Measurements from ENCODE around the gene SARS1.
A peak's percentile ranks its signal among the peaks of the same experiment; 100 is the strongest.
"Not testable (repeated sequence)": the region's sequence is repeated elsewhere in the genome, so short reads cannot be mapped to it uniquely, and the experiment has no call there.

The SARS1 gene

DNA sequence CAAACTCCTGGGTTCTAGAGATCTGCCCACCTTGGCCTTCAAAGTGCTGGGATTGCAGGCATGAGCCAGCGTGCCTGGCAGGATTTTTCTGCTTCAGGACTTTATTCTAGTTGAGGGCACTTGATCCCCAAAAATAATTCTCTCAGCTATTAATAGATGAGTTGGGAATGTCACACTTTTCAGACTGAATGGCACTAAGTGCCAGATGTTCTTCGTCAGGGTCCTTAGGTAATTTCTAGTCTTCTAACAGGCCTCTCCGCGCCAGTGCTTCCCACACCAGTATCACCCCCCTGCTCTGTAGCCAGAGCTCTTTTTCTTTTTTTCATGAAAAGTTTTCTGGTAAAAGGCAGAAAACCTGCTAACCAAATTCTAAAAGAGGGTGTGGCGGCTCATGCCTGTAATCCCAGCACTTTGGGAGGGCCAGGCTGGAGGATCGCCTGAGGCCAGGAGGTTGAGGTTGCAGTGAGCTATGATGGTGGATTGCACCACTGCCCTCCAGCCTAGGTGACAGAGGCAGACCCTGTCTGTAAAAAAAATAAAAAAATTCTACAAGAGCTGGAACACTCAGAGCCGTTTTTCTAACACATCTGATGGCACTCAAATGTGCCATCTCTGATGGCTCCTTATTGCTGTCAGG lies 6.1 kb upstream of the SARS1 start:
- Mint-ChIP-seq H3K27ac (no peak overlapping the region), H3K4me1 (no peaks in the 10 kb centered on the region), H3K4me3 (no peak overlapping the region), H3K9me3 (no peaks in the 10 kb centered on the region), H3K36me3 (no peaks in the 10 kb centered on the region)
- DNase-seq (ENCODE audit: low spot score in 2 of 2) (no peak), ATAC-seq (no peak)

DNA sequence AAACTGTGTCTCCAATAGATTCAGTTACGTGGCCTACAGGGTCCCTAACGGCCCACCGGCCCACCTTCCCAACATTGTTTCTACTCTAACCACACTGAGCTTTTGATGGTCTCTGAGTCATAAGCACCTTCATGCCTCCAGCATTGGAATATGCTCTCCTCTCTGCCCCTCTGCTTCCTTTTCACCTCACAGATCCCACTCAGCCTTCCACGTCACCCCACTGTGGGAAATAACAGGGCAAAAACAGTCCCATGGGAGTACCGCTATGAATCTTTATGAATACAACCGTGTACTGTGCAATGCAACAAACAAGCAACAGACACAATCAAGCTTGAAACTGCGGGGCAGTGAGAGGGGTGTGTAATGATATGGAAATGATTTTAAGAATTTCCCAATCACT lies 5.3 kb upstream of the SARS1 start:
- ATAC-seq = no peak
- no peak overlapping the region for H3K4me3 Mint-ChIP-seq
- H3K27ac Mint-ChIP-seq = no peak overlapping the region
- no peaks in the 10 kb centered on the region for H3K9me3 Mint-ChIP-seq
- H3K4me1 Mint-ChIP-seq = no peaks in the 10 kb centered on the region
- peaks cover 3% of the 10 kb centered on the region for H3K36me3 Mint-ChIP-seq
- no peak for DNase-seq (ENCODE audit: low spot score in 2 of 2)

DNA sequence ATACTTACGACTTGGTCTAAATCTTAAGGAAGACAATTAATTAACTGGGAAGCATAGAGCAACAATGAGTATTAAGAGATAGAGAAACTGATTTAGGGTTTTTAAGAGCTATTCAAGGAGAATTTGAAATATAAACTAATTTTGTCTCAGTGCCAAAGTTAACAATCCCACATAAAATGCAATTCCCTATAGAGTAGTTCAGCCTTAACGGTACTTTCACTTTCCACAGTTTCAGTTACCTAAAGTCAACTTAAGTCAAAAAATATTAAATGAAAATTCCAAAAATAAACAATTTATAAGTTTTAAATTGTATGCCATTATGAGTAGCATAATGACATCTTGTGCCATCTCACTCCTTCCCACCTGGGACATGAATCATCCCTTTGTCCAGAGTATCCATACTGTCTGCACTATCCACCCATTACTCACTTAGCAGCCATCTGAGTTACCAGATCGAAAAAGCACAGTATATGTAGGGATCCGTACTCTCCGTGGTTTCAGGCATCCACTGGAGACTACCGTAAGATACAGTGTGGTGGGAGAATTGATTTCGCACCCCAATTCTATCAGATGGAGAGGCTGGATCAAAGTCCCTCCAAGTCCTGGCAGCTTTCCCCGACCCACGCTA lies 4.8 kb upstream of the SARS1 start:
- Mint-ChIP-seq H3K36me3 (peaks cover 8% of the 10 kb centered on the region), H3K27ac (no peak overlapping the region), H3K9me3 (no peaks in the 10 kb centered on the region), H3K4me1 (no peaks in the 10 kb centered on the region), H3K4me3 (no peak overlapping the region)
- ATAC-seq = no peak
- DNase-seq (ENCODE audit: low spot score in 2 of 2) = no peak

DNA sequence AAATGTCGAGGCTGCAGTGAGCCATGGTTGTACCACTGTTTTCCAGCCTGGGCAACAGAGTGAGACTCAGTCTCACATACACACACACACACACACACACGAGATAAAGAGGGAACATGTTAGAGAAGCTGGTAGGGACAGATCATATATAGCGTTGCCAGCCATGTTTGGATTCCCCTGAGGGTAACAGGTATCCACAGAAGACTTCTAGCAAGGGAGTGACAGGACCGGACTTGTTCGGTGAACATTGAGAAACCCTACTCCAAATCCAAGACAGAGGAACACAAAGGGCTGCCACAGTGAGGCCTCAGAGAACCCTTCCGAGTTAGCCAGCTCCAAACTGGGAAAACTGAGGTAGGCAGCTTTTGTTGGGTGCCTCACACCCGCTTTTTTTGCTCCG lies 3.7 kb upstream of the SARS1 start:
- Mint-ChIP-seq H3K4me1 (no peaks in the 10 kb centered on the region), H3K4me3 (no peak overlapping the region), H3K9me3 (no peaks in the 10 kb centered on the region), H3K27ac (no peak overlapping the region), H3K36me3 (peaks cover 20% of the 10 kb centered on the region)
- no peak for ATAC-seq
- DNase-seq (ENCODE audit: low spot score in 2 of 2) = no peak

DNA sequence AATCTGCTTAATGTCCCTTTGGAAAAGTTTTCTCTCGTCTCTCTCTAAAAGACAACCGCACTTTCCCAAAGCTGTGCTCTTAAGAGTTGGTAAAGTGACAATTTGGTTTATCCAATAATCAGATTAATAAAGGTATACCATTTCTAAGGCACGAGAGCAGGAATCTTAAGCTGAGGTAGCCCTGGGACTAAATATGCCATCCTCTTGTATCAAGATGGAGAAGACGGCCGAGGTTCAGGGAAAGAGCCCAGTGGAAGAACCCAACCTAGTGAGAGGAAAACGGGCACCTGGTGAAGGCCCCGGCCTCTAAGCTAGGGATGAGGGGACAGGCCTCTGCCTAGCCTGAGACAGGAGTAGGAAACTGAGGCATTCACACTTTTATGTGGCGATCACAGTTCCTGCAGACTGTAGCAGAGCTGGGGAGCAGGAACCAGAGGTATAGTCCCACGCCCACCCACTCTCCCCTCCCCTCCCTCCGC lies 334 bp upstream of the SARS1 start:
- DNase-seq (ENCODE audit: low spot score in 2 of 2) = no peak
- Mint-ChIP-seq H3K9me3 (no peaks in the 10 kb centered on the region), H3K4me1 (peaks cover 17% of the 10 kb centered on the region), H3K4me3 (peak overlapping the region; percentile 99), H3K36me3 (peaks cover 53% of the 10 kb centered on the region), H3K27ac (peak overlapping the region; percentile 98)
- no peak for ATAC-seq

DNA sequence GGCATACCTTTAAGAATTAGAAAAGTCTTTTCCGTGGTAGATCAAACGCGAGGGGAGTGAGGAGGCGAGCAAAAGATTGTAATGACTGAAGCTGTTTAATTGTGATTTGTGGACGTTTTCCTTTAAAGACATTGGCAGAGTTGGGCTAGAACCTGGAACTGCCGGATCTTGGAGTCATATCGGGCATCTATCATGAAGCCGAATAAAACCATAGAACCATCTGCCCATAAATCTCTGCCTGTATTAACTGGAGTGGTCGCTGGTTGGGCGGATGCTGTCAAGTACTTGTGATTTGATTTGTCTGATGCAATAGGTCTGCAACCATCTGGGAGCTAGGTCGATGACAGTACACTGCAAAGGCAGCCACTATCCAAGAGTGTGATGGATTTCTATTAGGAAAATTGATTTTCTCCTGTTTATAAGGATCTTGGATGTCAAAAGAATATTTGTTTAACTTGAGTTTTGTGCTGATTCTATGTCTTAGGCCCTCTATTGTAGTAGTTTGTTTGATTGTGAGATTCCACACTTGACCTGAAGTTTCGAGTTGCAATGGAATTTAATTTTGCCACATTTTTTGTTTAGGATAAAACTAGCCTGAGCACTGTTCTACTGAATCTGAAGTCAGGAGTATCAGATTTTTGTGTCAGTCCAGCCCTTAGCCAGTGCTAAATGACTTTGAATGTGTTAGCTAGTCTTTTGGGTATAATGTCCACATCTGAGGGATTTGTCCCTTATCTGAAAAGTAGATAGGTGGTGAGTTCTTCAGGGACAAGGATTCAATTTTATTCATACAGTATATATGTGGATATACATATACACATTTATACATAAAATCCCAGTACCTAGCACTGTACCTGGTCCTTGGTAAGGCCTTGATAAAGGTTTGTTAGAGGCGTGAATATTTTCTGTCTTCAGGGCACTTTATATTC lies 1.2 kb downstream of the SARS1 start:
- DNase-seq (ENCODE audit: low spot score in 2 of 2) (peak in 1 of 2 donors; percentile 73), ATAC-seq (peak; percentile 72)
- Mint-ChIP-seq H3K36me3 (peaks cover 60% of the 10 kb centered on the region), H3K4me3 (peak overlapping the region; percentile 99), H3K9me3 (no peaks in the 10 kb centered on the region), H3K27ac (peak overlapping the region; percentile 98), H3K4me1 (peaks cover 22% of the 10 kb centered on the region)

DNA sequence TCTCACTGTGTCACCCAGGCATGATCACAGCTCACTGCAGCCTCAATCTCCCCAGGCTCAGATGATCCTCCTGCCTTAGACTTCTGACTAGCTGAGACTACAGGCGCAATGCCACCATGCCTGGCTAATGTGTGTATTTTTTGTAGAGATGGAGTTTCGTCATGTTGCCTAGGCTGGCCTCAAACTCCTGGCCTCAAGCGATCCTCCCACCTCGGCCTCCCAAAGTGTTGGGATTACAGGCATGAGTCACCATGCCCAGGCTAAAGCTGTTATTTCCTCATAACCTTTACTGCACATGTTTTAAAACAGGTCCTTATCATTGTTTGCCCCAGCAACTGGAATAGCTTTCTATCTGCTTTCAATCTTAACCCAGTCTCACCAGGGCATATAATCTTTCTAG lies 2.9 kb downstream of the SARS1 start:
- H3K4me1 Mint-ChIP-seq = peaks cover 22% of the 10 kb centered on the region
- H3K4me3 Mint-ChIP-seq = peak overlapping the region; percentile 99
- no peak for ATAC-seq
- H3K9me3 Mint-ChIP-seq = no peaks in the 10 kb centered on the region
- H3K27ac Mint-ChIP-seq = peak overlapping the region; percentile 98
- DNase-seq (ENCODE audit: low spot score in 2 of 2) = no peak
- H3K36me3 Mint-ChIP-seq = peaks cover 77% of the 10 kb centered on the region

DNA sequence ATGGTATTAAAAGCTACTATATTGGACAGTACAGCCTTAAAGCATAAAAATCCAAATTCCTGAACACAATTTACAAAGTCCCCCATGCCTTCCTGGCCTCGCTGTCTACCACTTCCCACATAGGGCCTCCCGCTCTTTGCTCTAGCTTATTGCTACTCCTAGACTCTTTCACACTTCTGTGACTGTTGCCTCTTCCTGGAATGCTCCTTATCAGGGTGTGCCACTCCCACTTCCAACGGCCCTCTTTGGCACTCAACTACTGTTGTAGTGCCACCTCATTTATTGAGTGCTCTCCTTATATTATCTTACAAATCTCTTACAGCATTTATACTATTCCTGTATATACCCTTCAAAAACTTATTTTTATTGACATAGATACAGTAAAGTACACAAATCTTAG lies 4.8 kb downstream of the SARS1 start:
- ATAC-seq (no peak), DNase-seq (ENCODE audit: low spot score in 2 of 2) (no peak)
- H3K27ac Mint-ChIP-seq = no peak overlapping the region
- no peaks in the 10 kb centered on the region for H3K9me3 Mint-ChIP-seq
- peaks cover 28% of the 10 kb centered on the region for H3K4me1 Mint-ChIP-seq
- no peak overlapping the region for H3K4me3 Mint-ChIP-seq
- peaks cover 90% of the 10 kb centered on the region for H3K36me3 Mint-ChIP-seq

DNA sequence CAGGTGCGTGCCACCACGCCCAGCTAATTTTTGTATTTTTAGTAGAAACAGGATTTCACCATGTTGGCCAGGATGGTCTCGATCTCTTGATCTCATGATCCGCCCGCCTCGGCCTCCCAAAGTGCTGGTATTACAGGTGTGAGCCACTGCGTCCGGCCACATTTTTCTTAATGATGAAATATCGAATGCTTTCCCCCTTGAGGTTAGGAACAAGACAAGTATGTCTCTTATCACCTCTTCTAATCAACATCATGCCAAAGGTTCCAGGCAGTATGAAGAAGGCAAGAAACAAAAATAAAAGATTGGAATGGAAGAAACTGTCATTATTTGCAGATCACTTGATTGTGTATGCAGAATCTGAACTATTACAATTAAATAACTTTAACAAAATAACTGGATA lies 7.5 kb downstream of the SARS1 start:
- DNase-seq (ENCODE audit: low spot score in 2 of 2); H3K9me3 Mint-ChIP-seq; H3K27ac Mint-ChIP-seq; H3K4me3 Mint-ChIP-seq; ATAC-seq: not testable (repeated sequence)
- peaks cover 90% of the 10 kb centered on the region for H3K36me3 Mint-ChIP-seq
- peaks cover 28% of the 10 kb centered on the region for H3K4me1 Mint-ChIP-seq

DNA sequence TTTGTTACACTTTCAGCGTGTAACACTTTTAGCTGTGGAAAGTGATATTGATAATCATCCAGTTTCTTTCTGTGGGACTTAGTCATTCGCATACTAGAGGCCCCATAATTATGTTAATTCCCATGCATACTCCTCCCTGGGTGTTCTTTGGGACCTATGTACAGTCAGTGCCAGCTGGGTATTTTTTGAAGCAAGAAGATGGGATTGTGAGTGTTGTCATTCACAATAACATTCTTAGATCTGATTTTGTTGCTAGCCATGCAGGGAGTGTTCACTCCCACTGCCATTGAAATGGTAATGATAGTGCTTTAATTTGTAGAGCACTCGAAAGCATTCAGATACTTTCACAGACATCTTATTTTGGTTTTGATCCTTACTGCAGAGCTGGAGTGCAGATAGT lies 11.6 kb downstream of the SARS1 start:
- DNase-seq (ENCODE audit: low spot score in 2 of 2) = no peak
- H3K4me1 Mint-ChIP-seq = peaks cover 12% of the 10 kb centered on the region
- no peaks in the 10 kb centered on the region for H3K9me3 Mint-ChIP-seq
- ATAC-seq = peak; percentile 53
- no peak overlapping the region for H3K27ac Mint-ChIP-seq
- peaks cover 98% of the 10 kb centered on the region for H3K36me3 Mint-ChIP-seq
- H3K4me3 Mint-ChIP-seq = no peak overlapping the region

DNA sequence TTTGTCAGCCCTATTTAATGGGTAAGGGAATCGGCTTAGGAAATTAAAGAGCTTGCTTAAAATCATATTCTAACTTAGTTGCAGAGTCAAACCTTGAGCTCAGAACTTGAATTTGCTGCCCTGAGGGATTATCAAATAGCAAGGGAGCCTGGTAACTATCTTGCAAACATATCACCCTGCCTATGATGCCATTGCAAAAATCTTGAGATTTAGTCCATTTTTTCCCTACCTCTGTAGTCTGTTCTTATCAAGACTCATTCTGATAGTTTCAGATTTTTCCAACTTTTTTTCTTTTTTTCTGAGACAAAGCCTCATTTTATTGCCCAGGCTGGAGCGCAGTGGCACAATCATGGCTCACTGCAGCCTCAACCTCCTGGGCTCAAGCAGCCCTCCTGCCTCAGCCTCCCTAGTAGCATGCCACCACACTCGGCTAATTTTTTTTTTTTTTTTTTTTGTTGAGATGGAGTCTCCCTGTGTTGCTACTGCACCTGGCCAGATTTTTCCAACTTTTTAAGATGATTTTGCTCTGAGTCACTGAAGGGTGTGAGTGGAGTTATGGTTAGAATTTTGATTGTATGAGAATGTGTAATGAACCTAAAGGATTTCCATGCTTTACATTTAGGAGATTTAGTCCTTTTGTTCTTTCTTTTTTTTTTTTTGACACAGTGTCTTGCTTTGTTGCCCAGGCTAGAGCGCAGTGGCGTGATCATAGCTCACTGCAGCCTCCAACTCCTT lies 12.2 kb downstream of the SARS1 start:
- H3K4me3 Mint-ChIP-seq = no peak overlapping the region
- peaks cover 12% of the 10 kb centered on the region for H3K4me1 Mint-ChIP-seq
- no peak overlapping the region for H3K27ac Mint-ChIP-seq
- H3K36me3 Mint-ChIP-seq = peaks cover 98% of the 10 kb centered on the region
- no peaks in the 10 kb centered on the region for H3K9me3 Mint-ChIP-seq
- DNase-seq (ENCODE audit: low spot score in 2 of 2) = no peak
- no peak for ATAC-seq

DNA sequence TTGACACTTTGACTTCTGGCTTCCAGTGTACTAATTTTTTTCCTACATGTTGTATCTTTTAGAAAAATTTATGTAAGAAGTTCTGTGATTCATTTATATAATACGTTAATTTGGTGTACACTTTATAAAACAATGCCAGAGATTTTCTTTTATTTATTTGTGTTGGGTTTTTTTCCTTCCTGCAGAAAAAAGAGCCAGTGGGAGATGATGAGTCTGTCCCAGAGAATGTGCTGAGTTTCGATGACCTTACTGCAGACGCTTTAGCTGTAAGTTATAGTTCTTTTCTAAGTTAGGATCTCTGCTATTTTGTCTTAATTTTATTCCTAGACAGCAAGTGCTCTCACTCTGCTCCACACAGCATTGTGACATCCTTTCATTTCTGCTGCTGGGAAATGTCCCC lies 14.4 kb downstream of the SARS1 start:
- Mint-ChIP-seq H3K4me3 (no peak overlapping the region), H3K27ac (no peak overlapping the region), H3K9me3 (no peaks in the 10 kb centered on the region), H3K4me1 (peaks cover 7% of the 10 kb centered on the region), H3K36me3 (peaks cover 99% of the 10 kb centered on the region)
- ATAC-seq (no peak), DNase-seq (ENCODE audit: low spot score in 2 of 2) (no peak)

DNA sequence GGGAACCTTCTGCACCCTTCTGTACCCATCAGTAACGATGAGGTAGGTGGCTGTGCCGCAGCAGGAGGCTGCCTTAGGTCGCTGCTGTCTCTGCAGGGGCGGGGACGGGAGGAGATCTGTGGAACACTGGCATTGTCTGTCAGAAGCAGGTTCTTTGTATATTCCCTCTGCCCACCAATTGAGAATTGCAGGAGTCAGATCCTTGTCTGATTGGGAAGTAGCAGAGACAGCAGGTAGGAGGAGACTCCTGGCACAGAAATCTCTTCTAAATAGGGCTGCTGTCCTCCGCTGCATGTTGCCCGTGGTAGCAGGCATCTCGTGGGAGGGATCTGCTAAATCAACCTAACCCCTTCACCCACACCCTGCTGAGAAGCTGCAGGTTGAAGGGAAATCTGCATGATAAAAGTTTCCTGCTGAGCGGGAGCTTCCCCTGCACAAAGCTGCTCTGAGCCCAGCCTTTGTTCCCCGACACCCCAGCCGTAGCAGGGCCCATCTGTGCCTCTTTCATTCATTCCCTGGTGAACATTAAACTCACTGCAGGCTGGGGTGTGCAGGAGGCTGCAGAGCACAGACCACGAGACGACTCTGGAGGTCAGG lies 15.9 kb downstream of the SARS1 start:
- DNase-seq (ENCODE audit: low spot score in 2 of 2) = no peak
- H3K36me3 Mint-ChIP-seq = peaks cover 99% of the 10 kb centered on the region
- H3K27ac Mint-ChIP-seq = no peak overlapping the region
- no peaks in the 10 kb centered on the region for H3K4me1 Mint-ChIP-seq
- no peak for ATAC-seq
- H3K4me3 Mint-ChIP-seq = no peak overlapping the region
- no peaks in the 10 kb centered on the region for H3K9me3 Mint-ChIP-seq

DNA sequence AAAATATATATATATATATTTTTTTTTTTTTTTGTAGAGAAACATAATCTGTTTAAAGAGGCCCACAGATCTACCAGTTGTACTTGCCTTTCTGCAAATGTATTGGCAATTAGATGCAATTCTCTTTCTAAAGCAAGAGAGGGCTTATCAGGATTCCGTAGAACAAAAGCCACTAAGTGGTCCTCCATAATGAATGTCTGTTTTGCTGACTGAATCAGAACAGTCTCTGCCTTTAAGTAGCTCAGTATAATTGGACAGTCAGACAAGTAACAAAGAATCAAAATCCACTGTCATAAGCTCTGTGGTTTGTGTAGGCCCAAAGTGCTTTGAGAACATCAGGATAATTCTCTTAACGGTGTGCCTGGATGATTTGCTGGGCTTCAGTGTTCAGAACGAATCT lies 17.3 kb downstream of the SARS1 start:
- Mint-ChIP-seq H3K4me1 (no peaks in the 10 kb centered on the region), H3K9me3 (no peaks in the 10 kb centered on the region), H3K27ac (no peak overlapping the region), H3K4me3 (no peak overlapping the region), H3K36me3 (peaks cover 100% of the 10 kb centered on the region)
- DNase-seq (ENCODE audit: low spot score in 2 of 2) (no peak), ATAC-seq (no peak)

DNA sequence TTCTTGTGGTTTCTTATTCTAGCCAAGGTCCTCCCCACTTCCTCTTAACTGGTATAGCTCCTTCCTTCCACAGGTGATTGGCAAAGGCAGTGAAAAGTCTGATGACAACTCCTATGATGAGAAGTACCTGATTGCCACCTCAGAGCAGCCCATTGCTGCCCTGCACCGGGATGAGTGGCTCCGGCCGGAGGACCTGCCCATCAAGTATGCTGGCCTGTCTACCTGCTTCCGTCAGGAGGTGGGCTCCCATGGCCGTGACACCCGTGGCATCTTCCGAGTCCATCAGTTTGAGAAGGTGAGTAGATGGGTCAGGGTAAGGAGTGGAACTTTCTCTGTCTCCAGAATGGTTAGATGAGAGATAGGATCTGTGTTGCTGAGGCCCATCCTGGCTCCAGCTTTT lies 21.4 kb downstream of the SARS1 start:
- no peak for ATAC-seq
- H3K9me3 Mint-ChIP-seq = no peaks in the 10 kb centered on the region
- peaks cover 96% of the 10 kb centered on the region for H3K36me3 Mint-ChIP-seq
- H3K27ac Mint-ChIP-seq = peak overlapping the region; percentile 74
- DNase-seq (ENCODE audit: low spot score in 2 of 2) = no peak
- H3K4me1 Mint-ChIP-seq = no peaks in the 10 kb centered on the region
- H3K4me3 Mint-ChIP-seq = no peak overlapping the region
